Right kidney (tissue), 1 donor: ENCODE measurements around the gene SRL.
"Not testable (repeated sequence)": the region's sequence is repeated elsewhere in the genome, so short reads cannot be mapped to it uniquely, and the experiment has no call there.

ENCODE experiments used
- DNase-seq: peaks from one replicate; pipeline ENCODE4 v3.0.0-alpha.2; 2016

Gene SRL

DNA sequence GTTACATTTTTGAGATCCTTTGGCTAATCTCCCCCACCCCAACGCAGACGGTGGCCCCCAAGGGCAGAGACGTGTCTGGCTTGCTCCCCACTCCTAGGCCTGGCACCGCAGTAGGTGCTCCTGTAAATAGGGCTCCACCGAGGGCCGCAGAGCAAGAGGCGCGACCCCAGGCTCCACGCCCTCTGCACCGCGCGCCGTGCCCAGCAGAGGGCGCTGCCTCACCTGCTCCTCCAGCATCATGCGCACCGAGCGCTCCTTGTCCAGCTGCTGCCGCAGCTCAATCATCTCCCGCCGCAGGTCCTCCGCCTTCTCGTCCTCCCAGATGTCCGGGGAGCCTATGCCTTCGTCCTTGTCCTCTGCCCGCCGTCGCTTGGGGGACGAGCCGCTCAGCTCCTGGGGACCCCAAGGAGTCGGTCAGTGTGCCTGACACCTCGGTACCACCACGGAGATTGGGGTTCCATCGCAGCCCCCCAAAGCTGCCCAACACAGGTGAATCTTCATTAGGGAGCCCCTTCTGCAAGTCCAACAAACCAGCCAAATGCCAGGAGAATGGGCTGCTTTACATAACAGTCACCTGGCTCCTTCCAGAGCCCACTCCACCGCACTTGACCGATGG, 19.8 kb upstream of the SRL start:
- DNase-seq = no peak

DNA sequence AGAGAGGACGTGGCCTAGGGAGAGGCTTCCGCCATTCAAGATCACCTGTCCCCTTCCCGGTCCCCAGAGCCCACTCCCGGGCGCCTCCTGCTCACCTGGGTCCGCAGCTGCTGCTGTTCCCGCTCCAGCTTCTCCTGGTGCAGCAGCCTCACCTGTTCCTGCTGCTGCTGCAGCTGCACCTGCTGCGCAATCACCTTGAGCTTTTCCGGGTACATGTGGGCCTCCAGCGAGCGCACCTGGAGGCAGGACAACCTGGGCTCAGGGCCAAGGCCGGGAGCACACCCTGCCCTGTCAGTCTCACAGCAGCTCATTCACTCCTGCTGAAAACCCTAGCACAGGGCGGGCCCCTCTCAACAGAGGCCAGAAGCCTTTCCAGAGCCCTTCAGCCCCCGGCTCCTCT, 18.5 kb upstream of the SRL start:
- DNase-seq = no peak

DNA sequence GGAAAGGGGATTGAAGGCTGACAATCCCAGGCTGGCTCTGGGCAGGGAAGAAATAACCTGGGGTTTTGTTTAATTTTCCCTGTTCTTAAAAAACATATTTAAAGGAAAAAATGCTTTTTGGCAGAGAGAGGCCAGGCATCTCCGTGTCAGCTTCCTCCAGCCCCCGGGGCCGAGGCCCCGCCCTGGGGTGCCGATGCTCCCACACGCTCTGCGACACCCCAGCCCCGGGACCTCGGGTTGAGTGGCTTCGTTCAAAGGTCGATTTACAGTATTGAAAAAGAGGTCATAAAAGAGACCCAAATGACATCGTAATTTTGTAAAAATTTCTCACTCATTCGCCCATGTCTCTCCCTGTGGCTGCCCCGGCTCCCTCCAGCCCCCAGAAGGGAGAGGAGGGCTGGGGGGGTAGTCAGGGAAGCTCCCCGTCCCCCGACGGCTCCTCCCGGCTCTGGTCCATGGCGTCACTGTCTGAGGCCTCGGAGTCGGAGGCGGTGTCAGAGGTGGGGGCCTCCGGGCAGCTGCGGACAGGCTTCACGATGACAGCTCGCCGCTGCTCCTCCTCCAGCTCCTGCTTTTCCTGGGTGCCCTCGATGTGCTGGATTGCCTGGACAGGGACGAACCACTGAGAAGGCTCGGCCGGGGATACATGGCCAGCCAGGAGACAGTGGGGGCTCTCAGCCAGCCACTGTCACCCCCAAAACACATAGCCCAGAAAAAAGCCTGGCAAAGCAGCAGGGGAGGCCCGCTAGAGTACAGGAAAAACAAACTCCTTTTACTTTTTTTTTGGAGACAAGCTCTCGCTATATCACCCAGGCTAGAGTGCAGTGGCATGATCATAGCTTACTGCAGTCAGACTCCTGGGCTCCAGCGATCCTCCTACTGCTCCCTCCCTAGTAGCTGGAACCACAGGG, 16.0 kb upstream of the SRL start:
- peak; percentile 26 for DNase-seq

DNA sequence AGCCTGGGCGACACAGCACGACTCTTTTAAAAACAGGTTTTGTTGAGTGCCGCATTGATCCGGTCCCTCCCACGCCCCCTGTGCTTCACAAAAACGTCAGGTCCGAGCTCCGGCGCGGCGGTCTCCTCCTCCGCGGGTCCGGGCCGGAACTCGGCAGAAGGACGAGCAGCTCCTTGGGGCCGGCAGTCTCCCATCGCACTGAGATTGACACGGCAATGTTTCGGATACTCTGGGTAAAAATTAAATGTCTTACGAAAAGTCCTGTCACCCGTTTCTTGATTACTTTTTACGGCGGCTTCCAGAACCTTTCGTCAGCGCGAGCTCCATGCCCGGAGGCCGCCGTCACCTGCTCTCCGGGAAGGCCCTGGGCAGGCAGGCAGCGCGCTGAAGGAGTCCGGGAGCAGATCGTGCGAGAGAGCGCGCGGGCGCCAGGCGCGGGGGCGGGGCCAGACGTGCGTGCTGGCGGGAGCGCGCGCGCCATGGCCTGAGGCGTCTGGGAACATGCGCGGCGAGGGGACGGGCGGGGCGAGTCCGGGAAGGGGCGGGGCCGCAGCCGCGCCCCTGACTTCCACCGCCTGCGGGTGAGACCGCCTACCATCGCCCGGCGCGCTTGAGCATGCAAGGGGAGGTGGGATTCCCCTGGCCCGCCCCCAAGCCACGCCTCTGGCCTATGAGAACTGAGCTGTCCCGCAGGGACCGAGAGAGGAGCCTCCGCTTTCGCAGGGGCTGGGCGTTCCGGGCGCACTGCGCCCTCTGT, 11.7 kb upstream of the SRL start:
- peak; percentile 98 for DNase-seq

DNA sequence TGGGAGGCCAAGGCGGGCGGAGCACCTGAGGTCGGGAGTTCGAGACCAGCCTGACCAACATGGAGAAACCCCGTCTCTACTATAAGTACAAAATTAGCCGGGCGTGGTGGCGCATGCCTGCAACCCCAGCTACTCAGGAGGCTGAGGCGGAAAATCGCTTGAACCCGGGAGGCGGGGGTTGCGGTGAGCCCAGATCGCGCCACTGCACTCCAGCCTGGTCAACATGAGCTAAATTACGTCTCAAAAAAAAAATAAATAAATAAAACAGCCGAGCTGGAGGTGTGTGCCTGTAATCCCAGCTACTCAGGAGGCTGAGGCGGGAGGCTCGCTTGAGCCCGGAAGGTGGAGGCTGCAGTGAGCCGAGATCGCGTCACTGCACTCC, 11.1 kb upstream of the SRL start:
- DNase-seq = not testable (repeated sequence)

DNA sequence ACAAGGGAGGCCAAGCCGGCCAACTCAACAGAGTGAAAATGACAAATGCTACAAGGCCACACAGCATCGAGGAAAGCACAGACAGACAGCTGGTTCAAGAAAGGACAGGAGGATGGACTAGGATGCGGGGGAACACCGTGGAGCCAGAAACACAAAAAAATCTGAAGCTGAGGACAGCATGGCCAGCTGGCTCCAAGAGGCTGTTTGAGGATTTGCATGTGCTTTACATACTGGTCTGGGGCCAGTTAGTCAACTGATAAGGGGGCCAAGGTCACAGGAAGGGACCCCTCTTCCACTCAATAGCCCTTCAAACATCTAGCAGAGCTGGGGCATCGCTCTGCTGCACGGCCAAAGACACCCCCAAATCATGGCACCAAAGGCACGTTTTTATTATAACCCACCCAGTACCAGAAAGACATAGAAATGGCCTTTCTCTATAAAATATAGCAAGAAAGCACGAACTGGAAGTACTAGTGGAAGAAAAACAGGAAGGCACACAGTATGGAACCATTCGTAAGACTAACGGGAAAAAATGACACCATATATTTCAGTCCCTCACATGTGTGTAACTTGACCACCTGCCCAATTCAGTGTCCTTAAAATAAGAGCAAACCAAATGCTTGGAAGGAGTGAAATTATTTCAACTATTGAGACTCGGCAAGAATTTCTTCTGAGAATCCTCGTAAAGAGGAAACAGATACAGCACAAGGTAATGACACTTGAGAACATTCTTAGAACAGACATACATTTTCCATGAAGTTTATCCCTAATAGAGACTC, 7.8 kb upstream of the SRL start:
- no peak for DNase-seq

DNA sequence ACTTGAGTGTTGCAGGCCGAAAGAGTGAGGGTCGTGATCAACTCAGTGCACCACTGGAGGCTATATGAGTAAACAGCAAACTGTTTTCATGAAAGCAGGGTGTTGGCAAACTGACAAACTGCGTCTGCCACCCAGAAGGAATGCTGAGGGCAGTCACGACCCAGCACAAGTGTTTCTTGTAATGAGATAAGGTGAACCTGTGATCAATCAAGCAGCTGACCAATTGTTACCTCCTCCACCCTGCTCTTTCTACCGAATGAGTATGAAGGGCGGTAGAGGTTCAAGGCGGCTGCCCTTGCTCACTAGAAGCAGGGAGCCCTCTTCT, 5.5 kb upstream of the SRL start:
- no peak for DNase-seq

DNA sequence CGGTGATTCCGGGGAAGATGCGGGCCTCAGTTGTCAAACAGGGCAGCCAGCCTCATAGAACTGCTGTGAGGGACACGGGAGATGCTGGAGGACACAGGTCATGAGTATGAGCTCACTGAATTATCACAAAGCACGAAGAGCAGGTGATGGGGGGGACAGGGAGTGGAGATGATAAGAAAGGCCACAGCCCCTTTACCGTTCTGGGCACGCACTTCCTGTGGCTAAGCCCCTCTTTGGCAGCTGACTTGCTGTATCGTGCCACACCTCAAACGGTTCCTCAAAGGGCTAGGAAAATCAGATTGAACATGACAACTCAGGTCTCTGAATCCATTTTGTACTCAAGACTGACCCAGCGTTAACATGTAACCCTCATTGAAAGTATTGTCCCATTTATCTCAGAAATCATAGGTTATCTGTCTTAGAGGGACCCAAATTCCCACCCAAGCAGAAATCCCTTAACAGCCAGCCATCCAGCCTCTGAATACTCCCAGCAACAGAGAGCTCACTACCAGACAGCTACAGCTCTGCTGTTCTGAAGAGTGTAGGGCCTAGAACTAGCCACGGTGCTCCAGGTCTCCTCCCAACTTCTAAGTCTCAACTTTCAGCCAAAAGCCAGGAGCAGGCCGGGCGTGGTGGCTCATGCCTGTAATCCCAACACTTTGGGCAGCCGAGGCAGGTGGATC, 5.0 kb upstream of the SRL start:
- no peak for DNase-seq

DNA sequence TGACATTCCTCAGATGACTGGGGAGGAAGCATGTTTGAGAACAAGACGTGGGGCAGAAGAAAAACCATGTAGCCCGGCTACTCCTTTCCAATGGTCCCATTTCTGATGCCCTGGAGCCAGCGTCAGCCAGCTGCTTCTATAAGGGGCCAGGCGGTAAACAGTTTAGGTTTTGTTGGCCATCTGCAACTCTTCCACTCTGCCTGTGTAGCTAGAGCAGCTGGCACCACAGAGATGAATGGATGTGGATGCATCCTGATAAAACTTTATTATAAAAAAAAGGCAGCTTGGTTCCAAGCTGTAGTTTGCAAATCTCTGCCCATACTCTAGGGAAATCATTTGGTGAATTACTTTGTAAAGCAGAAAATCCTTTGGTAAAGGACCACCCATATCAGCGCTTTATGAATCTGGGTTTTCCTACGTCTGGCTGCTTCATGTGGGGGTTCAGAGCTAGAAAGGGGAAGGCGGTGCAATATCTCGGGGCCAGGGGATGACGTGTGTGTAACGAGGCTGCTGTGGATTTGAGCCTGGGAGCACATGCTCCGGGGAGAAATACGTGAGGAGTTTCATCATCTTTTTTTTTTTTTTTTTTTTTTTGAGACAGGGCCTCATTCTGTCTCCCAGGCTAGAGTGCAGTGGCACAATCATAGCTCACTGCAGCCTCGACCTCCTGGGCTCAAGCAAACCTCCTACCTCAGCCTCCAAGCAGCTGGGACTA, 3.4 kb upstream of the SRL start:
- no peak for DNase-seq

DNA sequence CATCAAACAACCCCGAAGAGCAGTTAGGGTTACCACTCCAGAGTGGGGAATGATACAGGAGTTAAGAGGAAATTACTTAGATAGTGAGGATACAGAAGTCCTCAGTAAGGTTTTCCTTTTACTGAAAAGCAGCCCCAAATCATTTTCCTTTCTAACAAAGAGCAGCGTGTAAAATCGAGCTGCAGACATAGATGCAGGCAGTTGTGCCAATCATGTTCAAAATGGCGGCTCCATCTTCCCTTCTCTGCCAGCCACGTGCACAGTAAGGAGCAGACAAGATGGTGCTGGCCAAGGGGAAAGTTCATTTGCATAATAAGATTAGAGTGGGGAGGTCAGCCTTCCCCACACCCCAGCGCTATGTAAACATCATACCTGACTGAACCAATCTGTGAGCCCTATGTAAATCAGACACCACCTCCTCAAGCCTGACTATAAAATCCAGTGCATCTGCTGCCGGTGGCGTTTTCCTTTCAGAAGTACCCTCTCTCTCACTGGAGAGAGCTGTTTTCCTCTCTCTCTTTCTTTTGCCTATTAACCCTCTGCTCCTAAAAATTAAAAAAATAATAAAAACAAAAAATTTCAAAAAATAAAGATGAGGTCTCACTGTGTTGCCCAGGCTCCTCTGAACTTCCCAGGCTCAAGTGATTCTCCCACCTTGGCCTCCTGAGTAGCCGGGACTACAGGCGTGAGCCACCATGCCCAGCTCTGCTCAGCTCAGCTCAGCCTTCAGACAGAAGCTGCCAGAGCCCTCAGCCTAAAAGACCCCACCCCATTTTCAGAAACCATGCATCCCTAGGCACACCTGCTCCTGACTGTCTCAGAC, 2.6 kb upstream of the SRL start:
- DNase-seq = no peak

DNA sequence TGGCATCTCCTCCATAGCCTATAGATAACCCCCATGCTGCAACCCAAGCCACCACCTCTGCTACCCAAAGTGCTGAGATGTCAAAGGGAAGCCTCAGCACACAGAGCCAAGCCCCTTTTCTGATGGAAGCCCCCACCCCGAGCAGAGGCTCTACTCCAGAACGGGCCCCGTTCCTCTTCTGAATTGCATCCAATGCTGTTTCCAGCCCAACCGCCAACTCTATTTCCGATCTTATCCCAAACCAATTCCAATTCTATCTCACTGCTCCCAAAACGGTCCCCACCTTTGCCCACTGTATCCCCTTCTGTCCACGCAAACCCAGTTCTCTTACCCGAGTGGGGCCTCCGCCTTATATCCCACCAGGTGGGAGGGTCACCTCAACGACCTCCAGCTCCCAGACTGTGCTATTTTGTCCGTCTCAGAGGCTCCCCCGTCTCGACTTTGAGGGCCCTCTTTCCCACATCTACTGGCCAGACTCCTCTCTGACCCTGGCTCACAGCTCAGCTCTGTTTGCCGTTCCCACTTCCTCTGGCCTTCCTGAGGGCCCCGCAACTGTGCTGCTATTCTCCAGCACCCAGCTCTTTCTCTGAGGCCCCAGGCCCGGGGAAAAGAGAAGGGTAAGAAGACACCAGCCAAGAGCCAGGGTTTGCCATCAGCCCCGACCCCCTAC, 487 bp downstream of the SRL start:
- no peak for DNase-seq

DNA sequence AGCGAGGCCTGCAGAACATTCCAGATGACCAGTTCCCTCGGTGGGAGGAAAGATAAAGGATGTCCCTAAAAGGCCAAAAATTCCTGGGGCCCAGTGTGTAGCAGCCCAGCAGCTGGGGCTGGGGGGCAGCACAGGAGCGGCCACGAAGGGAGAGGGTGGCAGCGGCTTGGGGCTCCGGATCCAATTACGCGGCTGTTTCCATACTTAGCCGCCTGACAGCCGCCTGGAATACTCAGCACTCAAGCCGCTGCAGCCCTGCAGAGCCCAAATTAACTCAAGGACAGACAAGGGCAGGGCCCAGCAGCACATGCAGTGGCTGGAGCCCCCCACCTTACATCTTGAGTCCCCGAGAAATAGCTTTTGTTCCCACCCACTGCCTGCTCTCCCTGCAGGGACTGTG, 1.3 kb downstream of the SRL start:
- peak; percentile 44 for DNase-seq

DNA sequence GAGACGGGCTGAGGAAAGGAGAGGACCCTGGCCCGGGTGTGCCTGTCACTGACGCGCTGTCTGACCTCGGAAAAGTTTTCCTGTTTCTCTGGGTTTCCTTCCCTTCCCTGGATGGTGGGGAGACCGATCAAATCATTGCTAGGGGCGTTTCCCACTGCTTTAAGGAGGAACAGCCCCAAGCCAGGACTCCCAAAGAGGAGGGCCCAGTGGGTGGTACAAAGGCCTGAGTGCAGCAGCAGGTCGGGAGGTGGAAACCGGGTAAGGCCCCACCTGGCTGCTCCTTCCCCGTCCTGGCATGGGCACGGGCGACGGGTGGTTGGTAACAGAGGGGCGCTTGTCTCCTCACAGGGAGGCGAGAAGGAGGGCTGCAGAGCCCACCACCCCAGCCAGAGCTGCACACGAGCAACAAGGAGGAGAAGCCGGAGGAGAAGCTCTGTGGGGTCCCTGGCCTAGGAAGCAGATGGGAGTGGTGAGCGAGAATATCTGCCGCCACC, 2.2 kb downstream of the SRL start:
- DNase-seq = no peak

DNA sequence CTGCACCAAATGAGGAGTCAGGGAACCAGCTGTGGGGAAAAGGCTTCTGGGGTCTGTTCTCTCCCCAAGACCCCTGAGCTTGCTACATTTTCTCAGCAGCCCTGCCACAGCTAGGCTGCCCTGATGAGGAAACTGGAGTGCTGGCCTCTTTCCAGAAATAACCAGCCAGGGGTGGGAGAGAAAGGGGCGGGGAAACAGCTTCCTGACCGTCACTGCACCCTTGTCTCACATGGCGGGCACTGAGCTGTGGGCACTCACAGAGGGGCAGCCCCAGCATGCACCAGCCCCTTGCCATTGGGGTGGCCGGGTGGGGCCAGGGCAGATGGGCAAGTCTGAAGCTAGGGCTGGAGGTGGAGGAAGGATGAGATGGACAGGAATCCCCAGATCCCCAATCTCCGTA, 2.9 kb downstream of the SRL start:
- DNase-seq = no peak

DNA sequence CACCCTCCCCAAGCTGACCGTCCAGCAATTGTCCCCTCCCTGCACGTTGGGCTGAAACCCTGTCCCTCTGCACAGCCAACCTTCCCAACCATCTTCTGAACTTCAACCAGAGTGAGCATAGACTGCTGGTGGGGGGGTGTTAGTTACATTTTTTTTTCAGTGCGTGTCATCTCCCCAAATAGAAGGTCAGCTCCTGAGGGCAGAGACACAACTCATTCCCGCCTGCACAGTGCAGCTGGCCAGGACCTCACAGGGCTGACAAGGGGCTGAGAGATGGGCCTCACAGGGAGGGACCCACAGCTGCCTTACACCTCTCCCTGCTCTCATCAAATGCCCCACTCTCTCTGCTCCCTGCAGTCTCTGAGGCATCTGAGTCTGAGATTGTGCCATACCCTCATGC, 8.4 kb downstream of the SRL start:
- DNase-seq = no peak

DNA sequence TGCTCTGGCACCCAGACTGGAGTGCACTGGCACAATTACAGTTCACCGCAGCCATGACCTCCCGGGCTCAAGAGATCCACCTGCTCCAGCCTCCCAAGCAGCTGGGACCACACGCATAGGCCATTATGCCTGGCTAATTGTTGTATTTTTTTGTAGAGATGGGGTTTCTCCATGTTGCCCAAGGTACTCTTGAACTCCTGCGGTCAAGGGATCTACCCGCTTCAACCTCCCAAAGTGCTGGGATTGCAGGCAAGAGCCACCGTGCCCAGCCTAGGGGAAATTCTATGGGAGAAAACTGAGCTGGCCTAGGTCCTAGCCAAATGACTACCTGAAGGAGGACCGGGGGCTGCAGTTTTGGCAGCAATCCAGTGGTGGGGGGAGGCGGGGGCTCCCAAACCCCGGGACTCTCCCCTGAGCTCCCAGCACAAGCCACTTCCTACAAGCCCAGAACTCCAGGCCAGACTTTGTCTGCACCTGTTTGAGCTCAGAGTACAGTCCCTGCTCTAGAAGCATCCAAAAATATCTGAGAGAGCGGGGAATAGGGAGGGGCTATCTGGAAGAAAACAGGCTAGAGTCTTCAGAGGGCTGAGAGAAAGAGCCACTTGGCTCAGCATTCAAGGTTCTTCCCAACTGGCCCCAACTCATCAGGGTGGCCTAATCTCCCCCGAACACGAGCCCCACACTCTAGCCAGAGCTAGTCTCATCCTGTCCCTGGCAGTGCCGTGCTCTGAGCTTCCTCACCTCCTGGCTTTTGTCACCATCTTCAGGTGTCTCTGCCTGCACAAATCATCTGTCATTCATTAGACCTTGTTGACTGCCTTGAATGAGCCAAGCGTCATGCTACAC, 9.1 kb downstream of the SRL start:
- DNase-seq = no peak

DNA sequence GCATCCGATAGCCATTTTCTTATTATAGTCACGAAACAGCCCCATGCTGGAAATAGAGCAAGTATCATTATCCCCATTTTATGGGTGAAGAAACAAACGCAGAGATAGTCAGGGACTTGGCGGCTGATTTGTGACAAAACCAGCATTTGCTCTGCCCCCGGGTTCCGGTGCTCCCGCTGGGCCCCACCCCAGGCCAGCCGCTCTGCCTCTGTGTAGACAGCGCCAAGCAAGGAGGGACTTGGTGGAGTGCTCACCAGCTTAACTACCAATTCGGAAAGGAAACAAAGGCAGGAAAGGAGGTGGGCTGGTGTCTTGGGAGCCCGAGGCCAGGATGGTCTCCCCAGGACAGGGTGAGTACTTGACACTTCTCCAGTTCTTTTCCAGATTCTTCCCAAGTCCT, 10.0 kb downstream of the SRL start:
- DNase-seq = no peak

DNA sequence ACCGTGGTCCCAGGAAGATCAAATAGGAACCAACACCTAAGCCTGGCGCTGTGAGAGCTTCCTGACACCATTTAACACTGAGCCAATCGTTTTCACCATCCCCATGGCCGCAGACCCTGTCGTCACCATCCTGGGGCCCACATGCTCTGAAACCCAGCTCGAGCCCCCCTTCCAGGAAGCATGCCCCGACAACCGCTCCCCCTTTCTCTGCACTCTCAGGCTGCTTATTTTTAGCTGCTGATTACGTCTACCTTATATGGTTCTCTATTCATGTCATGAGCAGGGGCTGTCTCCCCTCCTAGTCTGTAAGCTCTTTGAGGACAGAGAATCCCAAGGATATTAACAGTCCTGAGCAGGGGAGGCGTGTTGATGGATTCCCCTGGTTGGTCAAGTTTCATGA, 10.5 kb downstream of the SRL start:
- no peak for DNase-seq

DNA sequence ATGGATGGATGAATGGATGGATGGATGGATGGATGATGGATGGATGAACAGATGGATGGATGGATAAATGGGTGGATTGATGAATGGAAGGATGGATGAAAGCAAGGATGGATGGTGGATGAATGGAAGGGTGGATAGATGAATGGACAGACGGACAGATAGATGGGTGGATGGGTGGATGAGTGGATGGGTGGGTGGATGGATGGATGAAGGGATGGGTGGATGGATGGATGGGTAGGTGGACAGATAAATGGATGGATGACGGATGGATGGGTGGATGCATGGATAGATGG, 14.9 kb downstream of the SRL start:
- no peak for DNase-seq
